ENCODE results near the gene PPARG.

GRCh38 chr3:12439161-12439940 is 150.5 kb downstream of the PPARG start:
- TF ChIP-seq POLR2A (IDR thresholded peaks at IDR 0.05) (no peak), CTCF (IDR thresholded peaks at IDR 0.05) (no peak)
